GM19324 (cell line): ENCODE data around the gene EFCC1.

Experiments used
- ATAC-seq: cut with Tn5 transposase; IDR thresholded peaks from one replicate; pipeline ENCODE4 v1.9.1; 2021; ENCODE audit warnings: mild to moderate bottlenecking, moderate library complexity; ENCODE audit not compliant: unreplicated experiment, low FRiP score

EFCC1 gene

GRCh38 chr3:129014148-129014547 lies 13.0 kb downstream of the EFCC1 start:
- no peak for ATAC-seq

- no peak for ATAC-seq
Measured at GRCh38 chr3:129014793-129015345, 13.8 kb downstream of the EFCC1 start.

- no peak for ATAC-seq
Measured at GRCh38 chr3:129015388-129016105, 14.4 kb downstream of the EFCC1 start.

- ATAC-seq = no peak
Measured at GRCh38 chr3:129016356-129016719, 15.2 kb downstream of the EFCC1 start.

GRCh38 chr3:129016720-129017483 lies 15.8 kb downstream of the EFCC1 start:
- ATAC-seq = no peak

- no peak for ATAC-seq
Measured at GRCh38 chr3:129017484-129017899, 16.4 kb downstream of the EFCC1 start.

- ATAC-seq = no peak
Measured at GRCh38 chr3:129018271-129018670, 17.2 kb downstream of the EFCC1 start.

- no peak for ATAC-seq
Measured at GRCh38 chr3:129018751-129019150, 17.6 kb downstream of the EFCC1 start.

GRCh38 chr3:129019266-129019665 lies 18.2 kb downstream of the EFCC1 start:
- no peak for ATAC-seq

GRCh38 chr3:129020691-129021090 lies 19.6 kb downstream of the EFCC1 start:
- no peak for ATAC-seq

GRCh38 chr3:129021140-129021551 lies 20.0 kb downstream of the EFCC1 start:
- ATAC-seq = no peak

- ATAC-seq = no peak
Measured at GRCh38 chr3:129022114-129023007, 21.3 kb downstream of the EFCC1 start.

- ATAC-seq = no peak
Measured at GRCh38 chr3:129023008-129023358, 21.9 kb downstream of the EFCC1 start.

GRCh38 chr3:129023909-129024308 lies 22.8 kb downstream of the EFCC1 start:
- no peak for ATAC-seq

- no peak for ATAC-seq
Measured at GRCh38 chr3:129025108-129025507, 24.0 kb downstream of the EFCC1 start.

GRCh38 chr3:129025691-129026435 lies 24.8 kb downstream of the EFCC1 start:
- no peak for ATAC-seq

- ATAC-seq = peak; percentile 97
Measured at GRCh38 chr3:129026728-129027543, 25.8 kb downstream of the EFCC1 start.

GRCh38 chr3:129027544-129027880 lies 26.4 kb downstream of the EFCC1 start:
- no peak for ATAC-seq

- ATAC-seq = no peak
Measured at GRCh38 chr3:129028866-129029265, 27.8 kb downstream of the EFCC1 start.
